GM12878 (cell line): ENCODE results near the gene MAST4.

Source experiments
- CTCF ChIP-seq, 3 experiments: IDR thresholded peaks in 2 of 3; conservative IDR thresholded peaks in 1 of 3; 2 replicates each; pipeline ENCODE4 v1.5.1; 2011; ENCODE audit warnings: low read depth in 3 of 3, low read length in 3 of 3, mild to moderate bottlenecking in 3 of 3, control low read depth in 2 of 3, moderate library complexity in 2 of 3, inconsistent platforms in 1 of 3, mixed read lengths in 1 of 3; ENCODE audit not compliant: control insufficient read depth in 2 of 3, insufficient read depth in 1 of 3; ENCODE audit errors: extremely low read depth in 1 of 3
- GABPA ChIP-seq: IDR thresholded peaks from 2 replicates; pipeline ENCODE4 v1.6.1; 2014; ENCODE audit warnings: antibody characterized with exemption, low read depth, mild to moderate bottlenecking, inconsistent platforms
- JUND ChIP-seq: IDR thresholded peaks from 2 replicates; pipeline ENCODE4 v1.6.1; 2012; ENCODE audit warnings: low read depth, mild to moderate bottlenecking, low read length, improper control_type of control experiment, moderate library complexity
- NFXL1 ChIP-seq: fragments of 450-650 bp; IDR thresholded peaks from 2 replicates; pipeline ENCODE4 v1.6.1; 2017; ENCODE audit warnings: antibody characterized with exemption, mild to moderate bottlenecking, borderline replicate concordance
- SRF ChIP-seq, 2 experiments: IDR thresholded peaks; 2 replicates each; pipeline ENCODE4 v1.6.1; 2011; ENCODE audit warnings: low read depth in 2 of 2, low read length in 2 of 2, mild to moderate bottlenecking in 1 of 2, moderate library complexity in 1 of 2
- TF ChIP-seq, protein P1 (sequence below): fragments of 450-650 bp; IDR thresholded peaks from 2 replicates; pipeline ENCODE4 v1.6.1; 2014; ENCODE audit warnings: mild to moderate bottlenecking

DNA sequence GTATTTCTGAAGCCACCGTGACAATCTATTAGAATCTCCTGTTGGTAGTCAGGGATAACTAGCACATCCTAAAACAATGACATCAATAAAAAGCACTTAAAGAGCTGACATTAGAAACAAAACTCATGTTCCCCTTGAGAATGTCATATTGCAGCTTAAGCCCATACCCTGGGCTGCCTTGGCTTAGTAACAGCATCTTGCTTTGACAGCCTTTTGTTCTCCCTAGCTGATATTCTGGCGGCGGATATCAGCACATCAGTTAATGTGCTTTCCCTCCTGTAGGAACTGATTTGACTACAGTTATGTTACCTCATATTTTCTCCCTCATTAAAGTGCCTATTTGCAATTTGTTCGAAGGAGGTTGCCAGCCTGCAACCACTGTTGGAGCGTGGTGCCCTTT is 386.3 kb downstream of the MAST4 start:
- no peak for TF ChIP-seq JUND
- TF ChIP-seq NFXL1, result no peak
- TF ChIP-seq, protein P1, sequence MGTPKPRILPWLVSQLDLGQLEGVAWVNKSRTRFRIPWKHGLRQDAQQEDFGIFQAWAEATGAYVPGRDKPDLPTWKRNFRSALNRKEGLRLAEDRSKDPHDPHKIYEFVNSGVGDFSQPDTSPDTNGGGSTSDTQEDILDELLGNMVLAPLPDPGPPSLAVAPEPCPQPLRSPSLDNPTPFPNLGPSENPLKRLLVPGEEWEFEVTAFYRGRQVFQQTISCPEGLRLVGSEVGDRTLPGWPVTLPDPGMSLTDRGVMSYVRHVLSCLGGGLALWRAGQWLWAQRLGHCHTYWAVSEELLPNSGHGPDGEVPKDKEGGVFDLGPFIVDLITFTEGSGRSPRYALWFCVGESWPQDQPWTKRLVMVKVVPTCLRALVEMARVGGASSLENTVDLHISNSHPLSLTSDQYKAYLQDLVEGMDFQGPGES, result no peak
- TF ChIP-seq SRF (IDR thresholded peaks at IDR 0.05; ENCODE audit: low read depth in 2 of 2, low read length in 2 of 2), result no peak
- TF ChIP-seq CTCF (IDR thresholded peaks at IDR 0.05 in 2 of 3, conservative IDR thresholded peaks at IDR 0.05 in 1 of 3; ENCODE audit: control insufficient read depth in 2 of 3, extremely low read depth in 1 of 3, insufficient read depth in 1 of 3, low read depth in 3 of 3, low read length in 3 of 3), result no peak
- TF ChIP-seq GABPA, result no peak
